H1 (cell line): Measurements from ENCODE around the gene RNF13. TPM values are rescaled to one million over a fixed set of nuclear protein-coding genes. Genes with fewer than 3 reads are reported as not detected.
"Not testable (repeated sequence)": the region's sequence is repeated elsewhere in the genome, so short reads cannot be mapped to it uniquely, and the experiment has no call there.

ENCODE experiments used
- CTCF ChIA-PET: fragments of 300-600 bp; sonication (Branson Sonifier 250); formaldehyde crosslinking; loops from one replicate; lab custom pipeline; 2021; ENCODE audit not compliant: partially characterized antibody; lab: Charles Lee
- POLR2A ChIA-PET: fragments of 300-600 bp; sonication (Branson Sonifier 250); formaldehyde crosslinking; loops from one replicate; lab custom pipeline; 2021; ENCODE audit warnings: inconsistent platforms; ENCODE audit not compliant: partially characterized antibody; lab: Charles Lee
- DNase-seq, 2 experiments: peaks; one replicate each; pipeline versions ENCODE4 v3.0.0 to v3.0.0-alpha.2; 2010 to 2022; ENCODE audit warnings: low spot score in 2 of 2, low read depth in 1 of 2, mixed read lengths in 1 of 2
- FAIRE-seq: peaks from 2 replicates; lab custom pipeline; 2011; peaks lifted over from hg19 to GRCh38; lab: Jason Lieb, UNC
- H2AFZ ChIP-seq: 2 replicates; pipeline ENCODE4 v1.8.1; 2012; ENCODE audit warnings: low read length, inconsistent platforms
- H2AK5ac ChIP-seq: 2 replicates; pipeline ENCODE4 v1.6.1; 2013; ENCODE audit warnings: low read depth, low read length
- H2BK120ac ChIP-seq: replicated peaks from 2 replicates; pipeline ENCODE3; 2013; ENCODE audit warnings: low read depth, low read length, inconsistent platforms
- H2BK12ac ChIP-seq: 2 replicates; pipeline ENCODE4 v1.6.1; 2013; ENCODE audit warnings: low read depth, low read length
- H2BK15ac ChIP-seq: 2 replicates; pipeline ENCODE4 v1.6.1; 2013; ENCODE audit warnings: low read length
- H2BK20ac ChIP-seq: 2 replicates; pipeline ENCODE4 v1.6.1; 2013; ENCODE audit warnings: low read length
- H2BK5ac ChIP-seq: 2 replicates; pipeline ENCODE4 v1.6.1; 2013; ENCODE audit warnings: low read depth, low read length
- H3K14ac ChIP-seq: 2 replicates; pipeline ENCODE4 v1.6.1; 2013; ENCODE audit warnings: inconsistent platforms; ENCODE audit not compliant: insufficient read length
- H3K18ac ChIP-seq: 2 replicates; pipeline ENCODE4 v1.6.1; 2013; ENCODE audit warnings: low read length; ENCODE audit errors: extremely low read depth
- H3K23ac ChIP-seq: 2 replicates; pipeline ENCODE4 v1.6.1; 2013; ENCODE audit warnings: inconsistent platforms; ENCODE audit not compliant: insufficient read length
- H3K23me2 ChIP-seq: 2 replicates; pipeline ENCODE4 v1.6.1; 2013; ENCODE audit warnings: low read depth, low read length
- H3K27ac ChIP-seq: 2 replicates; pipeline ENCODE4 v1.6.1; 2011; ENCODE audit warnings: low read depth, low read length, inconsistent platforms
- H3K27me3 ChIP-seq, 4 experiments: replicated peaks in 1 of 4; 1 replicate in 1 of 4; 2 replicates in 3 of 4; pipeline versions ENCODE4 v1.6.1 to v1.8.1; 2011 to 2013; ENCODE audit warnings: low read length in 3 of 4, mild to moderate bottlenecking in 3 of 4, inconsistent platforms in 2 of 4, mixed read lengths in 2 of 4, moderate library complexity in 1 of 4; ENCODE audit not compliant: control insufficient read depth in 3 of 4, insufficient read depth in 3 of 4; ENCODE audit errors: extremely low read depth in 1 of 4
- H3K36me3 ChIP-seq, 4 experiments: 2 replicates each; pipeline versions ENCODE4 v1.6.1 to v1.8.1; 2011 to 2013; ENCODE audit warnings: mild to moderate bottlenecking in 4 of 4, low read length in 3 of 4, moderate library complexity in 2 of 4, control low read depth in 1 of 4, inconsistent platforms in 1 of 4; ENCODE audit not compliant: insufficient read depth in 4 of 4, control insufficient read depth in 2 of 4
- H3K4ac ChIP-seq: replicated peaks from 2 replicates; pipeline ENCODE3; 2013; ENCODE audit warnings: low read length, low read depth, mixed read lengths, inconsistent platforms; ENCODE audit not compliant: insufficient read length
- H3K4me1 ChIP-seq, 4 experiments: replicated peaks in 1 of 4; 1 replicate in 1 of 4; 2 replicates in 3 of 4; pipeline versions ENCODE4 v1.6.1 to v1.8.1; 2011 to 2013; ENCODE audit warnings: low read length in 3 of 4, inconsistent platforms in 2 of 4, mixed read lengths in 1 of 4; ENCODE audit not compliant: insufficient read depth in 4 of 4, control insufficient read depth in 3 of 4
- H3K4me2 ChIP-seq, 2 experiments: 2 replicates each; pipeline versions ENCODE4 v1.6.1 to v1.8.1; 2011 to 2013; ENCODE audit warnings: low read depth in 2 of 2, low read length in 2 of 2, control low read depth in 1 of 2, inconsistent platforms in 1 of 2, mild to moderate bottlenecking in 1 of 2; ENCODE audit not compliant: insufficient read depth in 1 of 2
- H3K4me3 ChIP-seq, 4 experiments: fragments of 200-600, 300-600 bp in 1 of 4; sonication (generic), shearing (Covaris generic), sonication (Bioruptor Twin) in 1 of 4; 2 replicates each; pipeline versions ENCODE4 v1.5.1 to v1.8.1; 2011 to 2016; ENCODE audit warnings: low read length in 4 of 4, low read depth in 3 of 4, control low read depth in 2 of 4, inconsistent platforms in 2 of 4, mild to moderate bottlenecking in 2 of 4, mixed read lengths in 1 of 4, moderate library complexity in 1 of 4; ENCODE audit not compliant: insufficient read depth in 2 of 4; ENCODE audit errors: extremely low read depth in 1 of 4
- H3K56ac ChIP-seq: replicated peaks from 2 replicates; pipeline ENCODE3; 2013; ENCODE audit warnings: low read depth, mild to moderate bottlenecking, mixed read lengths, low read length, inconsistent platforms; ENCODE audit not compliant: insufficient read length
- H3K79me1 ChIP-seq: 2 replicates; pipeline ENCODE4 v1.6.1; 2013; ENCODE audit warnings: low read depth, low read length, control low read depth
- H3K79me2 ChIP-seq, 2 experiments: 2 replicates each; pipeline versions ENCODE4 v1.6.1 to v1.8.1; 2012 to 2013; ENCODE audit warnings: low read length in 2 of 2, mild to moderate bottlenecking in 2 of 2, inconsistent platforms in 1 of 2; ENCODE audit not compliant: insufficient read depth in 2 of 2, control insufficient read depth in 1 of 2
- H3K9ac ChIP-seq, 4 experiments: replicated peaks in 1 of 4; 1 replicate in 1 of 4; 2 replicates in 3 of 4; pipeline versions ENCODE4 v1.6.1 to v1.8.1; 2011 to 2013; ENCODE audit warnings: low read depth in 3 of 4, low read length in 3 of 4, control low read depth in 2 of 4, mild to moderate bottlenecking in 2 of 4, moderate library complexity in 2 of 4, inconsistent platforms in 1 of 4; ENCODE audit errors: extremely low read depth in 1 of 4
- H3K9me3 ChIP-seq, 2 experiments: 2 replicates each; pipeline versions ENCODE4 v1.6.1 to v1.8.1; 2012 to 2013; ENCODE audit warnings: mild to moderate bottlenecking in 2 of 2, moderate library complexity in 2 of 2, control low read depth in 1 of 2, inconsistent platforms in 1 of 2, low read depth in 1 of 2, low read length in 1 of 2, mixed read lengths in 1 of 2; ENCODE audit not compliant: insufficient read depth in 2 of 2
- H4K20me1 ChIP-seq, 2 experiments: replicated peaks in 1 of 2; 2 replicates each; pipeline versions ENCODE3 to v1.8.1; 2011 to 2013; ENCODE audit warnings: inconsistent platforms in 2 of 2, low read length in 2 of 2, mild to moderate bottlenecking in 1 of 2; ENCODE audit not compliant: insufficient read depth in 2 of 2, control insufficient read depth in 1 of 2
- H4K5ac ChIP-seq: 2 replicates; pipeline ENCODE4 v1.6.1; 2013; ENCODE audit warnings: low read length, low read depth, mixed read lengths, inconsistent platforms; ENCODE audit not compliant: insufficient read length
- H4K8ac ChIP-seq: 2 replicates; pipeline ENCODE4 v1.8.0; 2013; ENCODE audit warnings: mild to moderate bottlenecking, moderate library complexity, low read length, inconsistent platforms; ENCODE audit not compliant: insufficient read depth; ENCODE audit errors: extremely low read depth
- H4K91ac ChIP-seq: replicated peaks from 2 replicates; pipeline ENCODE3; 2013; ENCODE audit warnings: low read length, mixed read lengths, inconsistent platforms; ENCODE audit not compliant: insufficient read length
- CBX5 ChIP-seq: fragments of 300-800, 300-1000 bp; sonication (generic); IDR thresholded peaks from 2 replicates; pipeline ENCODE4 v1.7.1; 2016; ENCODE audit warnings: antibody characterized with exemption, low read length, low read depth
- RBBP5 ChIP-seq: IDR thresholded peaks from 2 replicates; pipeline ENCODE4 v1.7.1; 2012; ENCODE audit warnings: low read depth, mild to moderate bottlenecking, inconsistent platforms, low read length, moderate library complexity, borderline replicate concordance
- WGBS, 2 experiments: shearing (Covaris generic) in 1 of 2; methylation state at CpG; one replicate each; pipeline versions ENCODE4 v1.1.6 to v1.1.7; 2013 to 2015; ENCODE audit warnings: low lambda C conversion rate in 2 of 2, mixed read lengths in 2 of 2, inconsistent platforms in 1 of 2, low coverage in 1 of 2, missing lambda C conversion rate in 1 of 2; ENCODE audit not compliant: insufficient replicate concordance in 2 of 2, insufficient coverage in 1 of 2, insufficient read length in 1 of 2; ENCODE audit errors: extremely low coverage in 1 of 2, missing lambda C conversion rate in 1 of 2; 5-methylcytosine and 5-hydroxymethylcytosine counted together
- polyA plus RNA-seq, 7 experiments: library from polyadenylated mRNA; depleted of rRNA in 3 of 7; stranded (reverse) in 5 of 7; unstranded in 2 of 7; fragments of >200 nt in 5 of 7; fragments of 200-250 nt in 2 of 7; gene quantifications; 1 replicate in 5 of 7; 2 replicates in 1 of 7; 4 replicates in 1 of 7; pipeline versions ENCODE4 v1.2.1 to v1.2.3, GENCODE V29; 2011 to 2013; ENCODE audit warnings: missing spikeins in 2 of 7, mixed read lengths in 2 of 7
- total RNA-seq: library from RNA; stranded (reverse); fragmentation: NEBNext Ultra II Directional; extraction: Animal tissue kit (Norgen Biotek cat#: 25700); gene quantifications from 2 replicates; pipeline ENCODE4 v1.2.1, GENCODE V29; 2021

The RNF13 gene
- total and polyA plus RNA-seq, 2 of the 8 experiments (the other 6 are each of a cell fraction or from before 2014, with no cell fraction given), result 19.4 to 35.4 TPM

GRCh38 chr3:149833241-149833640, 20.2 kb downstream of the RNF13 start (continued):
- no peak for TF ChIP-seq RBBP5
- no peak for TF ChIP-seq CBX5

GRCh38 chr3:149838491-149838890, 25.5 kb downstream of the RNF13 start:
- H2BK120ac ChIP-seq, H3K4ac ChIP-seq, DNase-seq, H3K4me2 ChIP-seq, H2AK5ac ChIP-seq, H3K14ac ChIP-seq, H3K4me1 ChIP-seq, H2BK5ac ChIP-seq, POLR2A ChIA-PET, H3K27ac ChIP-seq, H2BK12ac ChIP-seq, H4K91ac ChIP-seq, H2BK20ac ChIP-seq, H3K56ac ChIP-seq, H3K18ac ChIP-seq, H4K8ac ChIP-seq, H2AFZ ChIP-seq, H3K9ac ChIP-seq, H3K23ac ChIP-seq, H3K27me3 ChIP-seq, FAIRE-seq, CTCF ChIA-PET, H3K4me3 ChIP-seq, H3K79me1 ChIP-seq, H3K23me2 ChIP-seq, H4K20me1 ChIP-seq, H4K5ac ChIP-seq, H2BK15ac ChIP-seq: not testable (repeated sequence)
- H3K36me3 ChIP-seq, result peaks cover 0 to 12% (median 3%) of the 10 kb centered on the region in 4 experiments; a peak in 3 of 8 replicates
- WGBS, 2 experiments, result 75% methylated on average over 3 of the region's 3 CpGs; no CpG with 5 or more reads in 1 of the 2 experiments
- peaks cover 20 to 31% of the 10 kb centered on the region in 2 experiments for H3K9me3 ChIP-seq
- peaks cover 0 to 78% of the 10 kb centered on the region in 2 experiments; a peak in 2 of 4 replicates for H3K79me2 ChIP-seq
